Hematopoietic multipotent progenitor cell treated with erythropoietin and hydrocortisone succinate and interleukin-3 and kit ligand, for 15 days (in vitro differentiated cells): ENCODE data around the gene GNAT3.

Experiments used
- DNase-seq: peaks from one replicate; pipeline ENCODE4 v3.0.0-alpha.2; 2015; ENCODE audit warnings: low spot score

GNAT3 gene

DNA sequence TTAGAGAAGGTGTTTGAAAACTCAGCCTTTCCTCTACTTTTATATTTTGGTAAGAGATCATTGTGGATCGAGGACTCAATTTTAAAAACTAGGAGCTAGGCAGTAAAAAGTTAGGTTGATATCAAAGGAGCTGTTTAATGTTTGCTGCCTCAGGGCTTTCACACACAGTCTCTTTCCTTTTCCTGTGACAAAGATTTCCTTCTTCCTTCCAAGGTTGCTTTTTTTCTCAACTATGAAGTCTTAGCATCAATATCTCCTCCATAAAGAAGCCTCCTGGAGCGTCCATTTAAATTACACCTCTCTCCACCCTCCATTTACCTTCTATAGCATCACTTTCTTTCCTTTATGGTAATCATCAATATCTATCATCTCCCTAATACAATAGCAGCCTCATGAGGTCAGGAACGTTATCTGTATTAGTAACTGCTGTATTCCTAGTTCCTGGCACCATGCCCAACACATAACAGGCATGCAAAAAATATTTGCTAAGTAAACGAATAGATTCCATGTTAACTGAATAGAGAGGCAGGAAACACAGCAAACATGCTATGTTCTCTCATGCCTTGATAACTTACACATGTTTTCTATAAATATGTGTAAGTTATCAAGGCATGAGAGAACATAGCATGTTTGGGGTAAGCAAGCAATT is 48.5 kb downstream of the GNAT3 start:
- no peak for DNase-seq

DNA sequence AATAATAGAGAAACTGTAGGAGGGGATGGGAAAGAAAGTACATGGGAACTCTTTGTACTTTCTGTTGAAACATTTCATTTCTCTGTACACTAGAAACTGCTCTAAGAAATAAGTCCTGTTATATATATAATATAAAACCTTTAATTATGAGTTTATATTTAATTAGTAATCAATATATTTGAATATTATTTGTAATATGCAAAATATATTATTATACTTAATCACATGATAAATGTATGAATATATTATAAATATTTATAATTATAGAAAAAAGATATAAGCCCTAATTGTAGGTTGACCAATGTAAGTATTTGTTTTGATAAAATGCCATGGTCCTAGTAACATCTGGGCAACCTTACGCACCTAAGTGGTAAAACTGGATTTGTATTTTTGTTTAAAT is 51.0 kb downstream of the GNAT3 start:
- no peak for DNase-seq

DNA sequence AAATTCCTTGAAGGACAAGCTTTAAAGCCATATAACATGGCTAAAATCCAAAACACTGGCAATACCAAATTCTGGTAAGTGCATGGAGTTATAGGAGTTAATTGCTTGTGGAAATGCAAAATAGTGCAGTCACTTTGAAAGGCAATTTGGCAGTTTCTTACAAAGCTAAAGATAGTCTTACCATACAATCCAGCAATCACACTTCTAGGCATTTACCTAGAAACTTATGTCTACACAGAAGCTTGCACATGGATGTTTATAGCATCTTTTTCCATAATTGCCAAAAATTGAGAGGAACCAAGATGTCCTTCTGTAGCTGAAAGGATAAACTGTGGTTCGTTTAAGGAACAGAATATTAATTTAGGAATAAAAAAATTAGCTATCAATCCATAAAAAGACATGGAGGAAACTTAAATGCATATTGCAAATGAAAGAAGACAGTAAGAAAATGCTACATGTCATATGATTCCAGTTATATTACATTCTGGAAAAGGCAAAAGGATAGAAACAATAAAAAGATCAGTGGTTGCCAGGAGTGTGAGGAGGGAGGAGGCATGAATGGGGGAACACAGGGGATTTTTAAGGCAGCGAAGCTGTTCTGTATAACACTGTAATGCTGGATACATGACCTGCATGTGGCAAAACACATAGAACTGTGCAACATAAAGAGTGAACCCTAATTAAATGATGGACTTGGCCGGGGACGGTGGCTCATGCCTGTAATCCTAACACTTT is 51.9 kb downstream of the GNAT3 start:
- no peak for DNase-seq

DNA sequence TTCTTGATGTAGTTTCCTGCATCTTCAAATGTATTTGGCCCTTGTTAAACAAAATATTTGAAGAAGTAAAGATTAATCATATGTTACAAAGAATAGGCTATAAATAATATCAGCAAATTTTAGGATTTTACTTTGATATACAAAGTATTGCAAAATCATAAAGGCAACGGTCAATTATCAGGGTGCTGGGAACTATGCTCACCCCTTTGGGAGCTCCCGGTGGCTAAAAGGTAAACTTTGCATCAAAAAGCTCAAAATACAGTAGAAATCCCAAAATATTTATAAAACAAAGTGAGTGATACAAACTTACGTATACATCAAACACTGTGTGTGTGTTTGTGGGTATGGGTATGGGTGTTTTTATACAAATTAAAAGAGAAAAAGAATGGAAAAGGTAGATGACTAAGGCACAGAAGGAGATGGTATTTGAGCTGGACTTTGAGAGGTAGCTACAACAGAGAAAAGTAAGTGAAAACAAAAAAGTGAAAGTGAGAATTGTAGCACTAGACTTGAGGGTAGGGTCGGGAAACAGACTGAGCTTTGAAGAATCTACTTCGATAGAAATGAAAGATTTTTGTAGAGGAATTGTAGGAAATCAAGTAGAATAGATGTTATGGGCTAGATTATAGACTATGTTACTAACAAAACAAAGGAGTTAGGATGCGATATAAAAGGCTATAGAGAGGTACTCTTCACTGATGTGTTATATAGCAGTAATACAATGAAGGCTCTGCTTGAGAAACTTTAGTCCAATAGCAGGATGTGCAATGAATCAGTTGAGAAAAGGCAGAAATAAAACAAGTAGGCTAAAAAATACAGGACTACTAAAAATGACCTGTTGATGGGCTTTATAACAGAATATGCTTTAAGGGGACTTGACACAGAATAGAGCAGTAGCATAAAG is 52.8 kb downstream of the GNAT3 start:
- no peak for DNase-seq

DNA sequence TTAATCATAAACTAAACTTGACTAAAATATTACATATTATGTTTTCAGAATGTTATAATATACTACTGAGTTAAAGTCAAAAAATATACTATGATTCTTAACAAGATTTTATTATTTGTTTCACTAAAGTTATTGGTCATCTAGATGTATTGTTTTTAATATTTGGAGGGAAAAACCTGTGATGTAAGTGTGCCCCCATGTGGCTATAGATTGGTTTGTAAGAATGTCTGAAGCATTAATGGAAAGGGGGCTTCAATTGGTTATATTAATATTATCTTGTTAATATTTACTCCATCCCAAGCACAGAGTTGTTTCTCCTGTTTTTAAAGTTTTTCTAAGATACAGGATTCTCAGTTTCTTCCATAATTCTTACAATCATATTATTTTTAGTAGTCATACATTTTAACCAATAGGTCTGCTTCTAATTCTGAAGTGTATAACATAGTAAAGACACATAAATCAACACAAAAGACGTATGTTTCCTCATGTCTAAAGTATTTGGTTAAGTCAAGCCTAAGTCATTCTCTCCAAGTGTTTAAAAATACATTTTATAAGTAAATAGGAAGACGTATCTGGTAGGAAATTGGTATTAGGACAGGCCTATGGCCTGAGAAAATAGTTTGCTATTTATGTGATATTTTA is 58.0 kb downstream of the GNAT3 start:
- DNase-seq = peak; percentile 43

DNA sequence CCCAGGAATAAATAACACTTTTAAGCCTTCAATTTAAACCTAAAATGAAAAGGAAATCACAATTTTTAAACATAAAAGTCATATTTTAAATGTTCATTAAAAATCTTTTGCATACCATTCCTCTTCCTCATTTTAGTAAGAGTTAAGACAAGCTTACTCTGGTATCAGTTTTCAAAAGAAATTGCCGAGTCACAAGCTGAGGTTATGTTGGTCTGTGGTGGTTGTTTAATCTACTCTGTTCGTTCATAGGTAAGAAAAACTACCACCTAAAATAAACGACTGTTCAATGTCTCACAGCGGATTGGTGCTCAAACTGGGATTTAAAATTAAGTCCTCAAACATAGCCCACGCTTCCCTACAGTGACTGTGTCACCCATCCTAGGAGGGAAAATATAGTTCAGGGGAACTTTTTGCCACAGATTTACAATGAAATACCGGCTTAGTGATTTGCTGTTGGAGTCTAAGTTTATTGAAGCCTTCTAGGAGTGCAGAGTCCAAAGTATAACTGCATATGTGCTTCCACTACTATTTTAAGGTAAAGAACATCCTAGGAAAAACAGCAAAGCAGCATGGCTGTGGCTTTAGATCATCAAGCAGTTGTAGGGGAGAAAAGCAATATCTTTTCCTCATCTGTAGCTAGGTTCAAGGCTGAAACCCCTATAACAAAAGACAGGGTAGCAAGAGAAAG is 61.1 kb downstream of the GNAT3 start:
- no peak for DNase-seq

DNA sequence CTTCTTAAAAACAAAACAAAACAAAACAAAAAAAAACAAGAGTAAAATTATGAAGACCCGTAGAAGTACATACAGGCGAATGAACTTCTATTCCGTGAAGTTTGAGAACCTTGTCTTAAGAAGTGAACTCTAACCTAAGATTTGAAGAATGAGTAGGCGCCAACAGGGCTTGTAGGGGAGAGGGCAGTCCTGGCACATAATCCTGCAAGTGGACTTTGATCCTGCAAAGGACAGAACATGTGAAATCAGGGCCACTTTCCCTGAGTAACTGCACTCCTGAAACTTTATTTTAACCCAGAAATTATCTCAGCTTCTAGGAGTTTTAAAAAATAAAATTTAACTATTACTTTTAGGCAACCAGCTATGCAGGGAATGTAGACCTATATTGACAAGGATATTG is 62.0 kb downstream of the GNAT3 start:
- no peak for DNase-seq

DNA sequence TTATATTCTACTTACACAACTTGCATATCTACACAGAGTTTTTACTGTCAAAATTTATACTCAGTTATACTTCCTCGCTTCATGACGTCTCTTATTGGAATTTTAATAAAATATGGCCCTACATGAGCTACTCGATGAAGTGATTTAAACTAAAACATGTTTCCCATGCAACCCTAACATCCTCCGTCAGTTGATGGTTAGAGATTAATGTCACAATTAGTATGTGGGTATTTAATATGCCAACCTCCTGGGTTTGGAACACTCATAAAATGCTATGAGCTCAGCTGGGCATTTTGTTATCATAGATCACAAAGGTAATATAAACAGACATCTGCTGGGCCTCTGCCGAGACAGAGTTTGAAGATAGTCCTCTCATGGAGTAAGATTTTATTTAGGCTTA is 66.5 kb downstream of the GNAT3 start:
- DNase-seq = no peak

DNA sequence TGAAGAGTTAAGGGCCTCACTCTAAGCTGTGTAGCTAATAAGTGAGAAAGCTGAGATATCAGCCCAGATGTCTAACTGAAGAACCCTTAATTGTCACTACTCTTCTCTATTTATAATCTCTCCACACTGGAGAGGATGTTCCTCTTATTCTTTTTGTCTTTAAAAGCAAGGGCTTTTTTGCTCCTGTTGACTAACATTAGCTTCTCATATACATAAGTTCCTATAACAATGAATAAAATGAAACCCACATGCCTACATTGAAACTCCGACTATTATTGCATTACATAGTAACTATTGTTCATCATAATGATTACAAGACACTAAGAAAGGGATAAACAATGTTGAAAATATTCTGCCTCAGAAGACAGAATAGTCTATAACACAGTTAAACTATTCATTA is 67.1 kb downstream of the GNAT3 start:
- DNase-seq = no peak

DNA sequence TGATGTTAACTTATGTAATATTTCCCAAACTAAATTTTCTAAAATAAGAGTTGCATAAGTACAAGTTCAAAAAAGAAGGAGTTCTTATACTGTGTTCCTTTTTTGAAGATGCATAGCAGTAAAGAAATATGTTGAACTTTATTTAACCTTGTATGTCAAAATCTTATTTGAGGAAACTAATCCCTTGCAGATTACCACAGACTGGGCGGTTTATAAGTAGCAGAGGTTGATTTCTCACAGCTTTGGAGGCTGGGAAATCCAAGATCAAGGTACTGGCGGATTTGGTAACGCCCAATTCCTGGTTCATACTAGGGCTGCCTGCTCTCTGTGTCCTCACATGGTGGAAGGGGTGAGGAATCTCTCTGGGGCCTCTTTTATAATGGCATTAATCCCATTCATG is 68.5 kb downstream of the GNAT3 start:
- DNase-seq = no peak

DNA sequence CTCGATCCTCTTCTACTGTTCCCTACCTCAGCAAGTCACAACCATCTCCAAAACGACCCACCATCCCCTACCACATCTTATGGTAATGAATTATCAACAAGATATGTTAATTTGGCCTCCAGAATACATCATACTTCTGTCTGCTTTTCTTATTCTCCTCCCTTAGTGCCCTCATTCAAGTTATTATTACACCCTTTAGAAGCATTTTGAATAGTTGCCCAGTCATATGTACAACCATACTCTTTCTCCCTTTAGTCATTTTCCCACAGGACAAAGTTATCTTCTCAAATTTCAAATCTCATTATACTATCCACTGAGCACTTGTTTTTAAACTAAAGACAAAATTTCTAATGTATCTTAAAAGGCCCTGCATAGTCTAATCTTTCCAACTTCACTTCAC is 71.0 kb downstream of the GNAT3 start:
- no peak for DNase-seq

DNA sequence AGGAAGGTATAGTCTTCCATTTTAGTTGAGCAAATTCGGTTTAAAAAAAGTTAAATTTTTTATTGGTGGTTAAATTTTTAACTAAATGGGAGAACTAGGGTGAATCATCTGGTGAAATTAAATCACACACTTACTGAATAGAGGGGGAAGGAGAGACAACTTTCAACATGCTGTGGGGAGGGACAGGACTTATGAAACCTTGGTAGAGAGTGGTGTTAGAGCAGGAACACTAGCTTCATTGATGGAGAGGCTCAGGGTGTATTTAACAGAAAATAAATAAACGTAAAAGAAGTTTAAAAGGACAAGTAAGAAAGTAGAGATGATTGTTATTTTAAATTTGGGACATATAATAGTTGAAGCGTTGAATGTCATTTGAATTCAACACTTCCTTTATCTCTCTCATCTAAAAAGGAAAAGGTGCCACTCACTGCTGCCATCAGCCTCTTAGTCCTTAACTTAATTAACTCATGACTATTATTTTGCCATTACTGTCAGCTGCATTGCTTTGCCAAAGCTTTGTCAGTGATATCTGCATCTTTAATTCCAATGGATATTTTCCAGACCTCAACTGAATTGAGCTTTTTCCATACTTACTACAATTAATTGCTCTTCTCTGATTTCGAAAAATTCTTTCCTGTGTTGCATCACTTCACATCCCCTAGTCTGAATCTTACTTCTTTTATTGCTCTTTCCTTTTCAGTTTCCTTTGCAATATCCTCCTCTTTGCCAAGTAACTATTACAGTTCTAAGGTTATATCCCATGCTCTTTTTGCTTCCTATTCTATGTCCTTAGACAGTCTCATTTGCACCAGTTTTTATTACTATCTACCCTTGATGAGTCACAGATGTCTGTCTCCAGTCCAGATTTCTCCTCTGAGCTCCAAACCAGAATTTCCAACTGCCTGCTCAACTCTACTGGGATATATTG is 71.7 kb downstream of the GNAT3 start:
- no peak for DNase-seq

DNA sequence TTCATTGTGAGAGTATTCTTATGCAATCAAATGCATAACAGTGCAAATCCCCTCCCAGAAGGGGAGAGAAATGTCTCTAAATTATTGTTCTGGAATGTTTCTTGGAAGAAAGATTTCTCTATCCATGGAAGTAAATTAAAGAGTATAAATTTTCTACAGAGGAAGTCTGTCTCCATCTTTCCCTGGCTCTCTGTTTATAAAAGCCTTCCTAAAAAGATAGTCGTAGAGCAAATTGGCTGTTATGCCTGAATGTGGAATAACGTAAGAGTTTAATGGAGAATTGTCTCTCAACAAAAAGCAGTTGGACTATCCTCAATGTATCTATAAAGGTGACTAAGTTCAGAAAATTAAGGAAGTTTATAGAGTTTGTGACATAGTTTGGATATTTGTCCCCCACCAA is 76.3 kb downstream of the GNAT3 start:
- no peak for DNase-seq

DNA sequence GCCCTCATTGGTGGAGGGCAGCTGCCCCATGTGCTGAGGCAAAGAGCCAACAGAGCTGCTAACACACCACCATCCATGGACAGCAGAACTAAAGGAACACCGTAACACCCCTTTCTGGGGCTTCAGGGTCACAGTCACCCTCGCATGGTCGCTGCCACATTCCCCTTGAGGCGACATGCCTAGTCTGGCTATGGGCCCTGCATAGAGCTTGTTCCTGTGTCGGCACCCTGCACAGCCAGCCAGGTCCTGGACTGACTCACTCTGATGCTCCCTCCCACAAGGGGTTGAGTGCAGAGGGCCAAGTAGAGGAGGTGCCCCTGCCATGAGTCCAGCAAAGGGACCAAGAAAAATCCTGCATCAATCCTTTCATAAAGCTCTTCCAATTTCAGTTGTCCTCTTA is 77.8 kb downstream of the GNAT3 start:
- DNase-seq = no peak

DNA sequence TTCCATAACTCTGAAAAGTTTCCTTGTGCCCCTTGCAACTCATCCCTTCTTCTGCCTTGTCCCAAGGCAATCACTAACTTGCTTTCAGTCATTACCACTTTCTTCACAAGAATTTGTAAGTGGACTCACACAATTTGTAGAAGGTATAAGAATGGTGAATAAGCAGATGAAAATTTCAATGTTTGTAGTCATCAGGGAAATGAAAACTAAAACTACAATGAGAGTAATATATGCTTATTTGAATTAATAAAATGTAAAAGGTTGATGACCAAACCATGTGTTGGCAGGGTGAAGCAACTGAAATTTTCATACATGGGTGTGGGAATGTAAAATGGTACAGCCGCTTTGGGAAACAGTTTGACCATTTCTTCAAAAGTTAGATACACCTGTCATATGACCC is 79.7 kb downstream of the GNAT3 start:
- DNase-seq = no peak

DNA sequence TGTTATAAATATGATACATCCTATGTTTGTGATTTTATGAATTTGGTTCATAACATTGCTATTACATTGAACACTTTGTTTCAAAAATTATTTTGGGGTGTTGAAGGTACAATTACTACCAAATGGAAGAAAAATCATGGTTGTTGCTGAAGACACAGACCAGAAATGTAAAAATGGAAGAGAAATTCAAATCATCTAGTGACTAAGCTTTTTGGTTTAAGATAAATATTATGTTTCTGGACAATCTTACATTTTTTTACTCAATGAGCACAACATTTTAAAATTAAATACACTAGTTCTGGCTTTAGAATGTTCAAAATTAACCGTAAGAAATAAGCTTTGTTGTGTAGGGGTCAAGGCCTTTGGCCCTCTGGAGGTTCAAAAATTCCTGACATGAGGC is 82.7 kb downstream of the GNAT3 start:
- no peak for DNase-seq

DNA sequence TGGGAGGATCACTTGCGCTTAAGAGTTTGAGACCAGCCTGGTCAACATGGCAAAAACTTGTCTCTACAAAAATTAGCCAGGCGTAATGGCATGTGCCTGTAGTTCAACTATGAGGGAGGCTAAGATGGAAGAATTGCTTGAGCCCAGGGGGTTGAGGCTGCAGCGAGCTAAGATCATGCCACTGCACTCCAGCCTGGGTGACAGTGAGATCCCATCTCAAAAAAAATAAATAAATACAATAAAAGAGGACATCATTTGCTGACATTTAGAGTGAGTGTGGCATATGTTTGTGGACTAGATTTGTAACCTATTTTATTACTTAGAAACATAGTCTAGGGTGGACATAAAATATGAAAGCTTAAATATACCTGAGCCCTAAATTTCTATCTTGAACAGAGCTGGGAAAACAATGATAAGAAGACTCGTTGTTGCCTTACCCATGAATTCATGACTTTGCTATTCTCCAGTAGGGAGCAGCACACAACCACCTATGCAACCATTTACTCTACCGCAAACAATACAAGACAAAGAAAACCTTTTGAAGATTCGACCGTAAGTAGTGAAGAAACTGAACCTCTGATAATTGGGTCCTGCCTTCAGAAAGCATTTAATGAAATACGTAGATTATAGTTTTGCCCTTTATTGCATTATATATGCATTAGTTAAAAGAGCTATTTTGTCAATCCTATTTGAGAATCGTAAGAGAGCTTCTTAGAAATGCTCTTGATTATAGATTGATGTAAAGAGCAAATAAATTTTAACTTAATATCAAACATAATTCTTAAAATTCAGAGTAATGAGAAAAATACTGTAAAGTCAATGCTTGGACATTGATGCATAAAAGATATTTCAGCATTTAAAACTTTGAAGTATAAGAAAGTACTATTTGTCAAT is 83.5 kb downstream of the GNAT3 start:
- peak; percentile 75 for DNase-seq

DNA sequence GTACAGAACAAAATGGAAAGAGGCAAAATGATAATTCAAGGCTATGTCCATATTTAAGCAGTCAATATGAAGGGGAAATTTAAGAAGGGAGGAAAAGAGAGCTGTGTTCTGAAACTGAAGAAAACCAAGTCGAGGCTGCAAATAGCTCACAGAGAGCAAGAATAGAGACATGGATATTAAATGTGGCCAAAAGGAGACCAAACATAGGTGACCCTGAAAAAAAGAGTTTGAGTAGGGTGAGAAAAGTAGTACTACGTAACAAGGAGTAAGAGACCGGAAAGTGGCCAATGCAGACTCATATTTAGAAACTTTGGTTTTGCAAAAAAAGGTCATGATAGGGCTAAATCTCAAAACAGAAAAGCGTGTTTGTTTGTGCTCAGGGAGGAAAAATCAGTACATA is 84.6 kb downstream of the GNAT3 start:
- no peak for DNase-seq

DNA sequence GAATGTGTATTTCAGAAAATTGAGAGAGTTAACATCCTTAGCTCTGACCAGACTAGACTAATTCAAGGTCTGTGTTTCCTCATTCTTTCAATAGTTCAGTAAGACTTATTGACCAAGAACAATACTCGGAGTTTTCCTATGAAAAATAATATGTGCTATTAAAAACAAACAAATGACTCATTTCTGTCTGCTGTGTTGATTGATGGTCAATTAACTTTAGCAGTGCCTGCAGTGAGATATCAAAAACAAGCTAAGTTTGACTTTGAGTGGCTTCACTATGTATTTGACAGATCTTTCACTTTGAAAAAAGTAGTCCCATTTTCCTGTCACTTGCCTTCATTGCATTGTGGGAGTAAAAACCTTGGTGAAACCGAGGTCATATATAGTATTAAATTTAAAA is 91.0 kb downstream of the GNAT3 start:
- DNase-seq = no peak
